Umbilical cord (tissue), 2 donors: Measurements from ENCODE around the gene KMT2E. TPM values are rescaled to one million over a fixed set of nuclear protein-coding genes. Genes with fewer than 3 reads are reported as not detected.
"Not testable (repeated sequence)": the region's sequence is repeated elsewhere in the genome, so short reads cannot be mapped to it uniquely, and the experiment has no call there.

Experiments
- DNase-seq: peaks from one replicate; pipeline ENCODE4 v3.0.0-alpha.2; 2015; ENCODE audit warnings: low spot score
- total RNA-seq: library from RNA; depleted of rRNA; stranded (reverse); fragments of >200 nt; gene quantifications from one replicate; pipeline ENCODE4 v1.2.3, GENCODE V29; 2014; ENCODE audit warnings: low replicate concordance; ENCODE audit not compliant: insufficient read depth

Gene KMT2E
- total RNA-seq, 1 donor from 2014 or later, result 168 TPM

GRCh38 chr7:104982308-104983075 lies 31.5 kb upstream of the KMT2E start:
- no peak for DNase-seq

GRCh38 chr7:104983076-104983577 lies 30.9 kb upstream of the KMT2E start:
- no peak for DNase-seq

- DNase-seq, result peak; percentile 94
Measured at GRCh38 chr7:104983578-104984539, 30.1 kb upstream of the KMT2E start.

- DNase-seq, result no peak
Measured at GRCh38 chr7:104984585-104985258, 29.3 kb upstream of the KMT2E start.

GRCh38 chr7:104985259-104985617 lies 28.8 kb upstream of the KMT2E start:
- DNase-seq, result no peak

- no peak for DNase-seq
Measured at GRCh38 chr7:104986628-104987259, 27.3 kb upstream of the KMT2E start.

GRCh38 chr7:104987403-104987802 lies 26.6 kb upstream of the KMT2E start:
- not testable (repeated sequence) for DNase-seq

- no peak for DNase-seq
Measured at GRCh38 chr7:104990983-104991382, 23.0 kb upstream of the KMT2E start.

- DNase-seq, result no peak
Measured at GRCh38 chr7:104992306-104992705, 21.7 kb upstream of the KMT2E start.

- DNase-seq, result no peak
Measured at GRCh38 chr7:104993217-104993862, 20.7 kb upstream of the KMT2E start.

GRCh38 chr7:104998040-104998752 lies 15.8 kb upstream of the KMT2E start:
- DNase-seq, result no peak

- no peak for DNase-seq
Measured at GRCh38 chr7:105000200-105000599, 13.8 kb upstream of the KMT2E start.

GRCh38 chr7:105000927-105001336 lies 13.1 kb upstream of the KMT2E start:
- DNase-seq, result no peak

- no peak for DNase-seq
Measured at GRCh38 chr7:105001652-105002184, 12.3 kb upstream of the KMT2E start.

GRCh38 chr7:105003275-105003674 lies 10.7 kb upstream of the KMT2E start:
- DNase-seq, result peak; percentile 77

- peak; percentile 74 for DNase-seq
Measured at GRCh38 chr7:105003872-105004510, 10.0 kb upstream of the KMT2E start.

- not testable (repeated sequence) for DNase-seq
Measured at GRCh38 chr7:105005006-105005405, 9.0 kb upstream of the KMT2E start.

- DNase-seq, result not testable (repeated sequence)
Measured at GRCh38 chr7:105005486-105005885, 8.5 kb upstream of the KMT2E start.
